K562 (cell line): ENCODE data around the gene POLR1C. TPM values are rescaled to one million over a fixed set of nuclear protein-coding genes. Genes with fewer than 3 reads are reported as not detected.

Source experiments
- CSDE1 ChIP-seq, 2 experiments: fragments of 450-650 bp; IDR thresholded peaks; 2 replicates each; pipeline ENCODE4 v1.6.1; 2016; ENCODE audit warnings: mild to moderate bottlenecking in 1 of 2
- EGR1 ChIP-seq: fragments of 450-650 bp; conservative IDR thresholded peaks from 2 replicates; pipeline ENCODE4 v1.6.1; 2017; ENCODE audit warnings: mild to moderate bottlenecking
- ELF4 ChIP-seq: fragments of 450-650 bp; formaldehyde crosslinking; IDR thresholded peaks from 2 replicates; pipeline ENCODE4 v1.4.0; 2022; ENCODE audit warnings: missing genetic modification characterization
- KLF10 ChIP-seq: fragments of 250-450 bp; sonication (Bioruptor Pico); IDR thresholded peaks from 2 replicates; pipeline ENCODE4 v1.6.1; 2021; ENCODE audit warnings: matching md5 sums
- NRF1 ChIP-seq, 2 experiments: fragments of 450-650 bp; IDR thresholded peaks in 1 of 2; conservative IDR thresholded peaks in 1 of 2; 2 replicates each; pipeline ENCODE4 v1.6.1; 2014; ENCODE audit warnings: mild to moderate bottlenecking in 2 of 2
- PCBP1 ChIP-seq: fragments of 200-400 bp; formaldehyde crosslinking; IDR thresholded peaks from 2 replicates; pipeline ENCODE4 v1.6.1; 2018; ENCODE audit warnings: mild to moderate bottlenecking, low read depth, low read length; ENCODE audit not compliant: poor library complexity, severe bottlenecking
- POLR2AphosphoS5 ChIP-seq: IDR thresholded peaks from 2 replicates; pipeline ENCODE4 v1.6.1; 2011; ENCODE audit warnings: mild to moderate bottlenecking, low read depth, low read length, moderate library complexity; ENCODE audit not compliant: control insufficient read depth, insufficient read depth
- POLR2G ChIP-seq: fragments of 200-400 bp; formaldehyde crosslinking; IDR thresholded peaks from 2 replicates; pipeline ENCODE4 v1.6.1; 2017; ENCODE audit warnings: low read depth, mild to moderate bottlenecking, antibody characterized with exemption, low read length, moderate library complexity
- PURB ChIP-seq: sonication (generic); formaldehyde crosslinking; IDR thresholded peaks from 2 replicates; pipeline ENCODE4 v1.9.0; 2021; ENCODE audit warnings: low read depth, mild to moderate bottlenecking, missing genetic modification reagents
- SMARCE1 ChIP-seq: fragments of 450-650 bp; IDR thresholded peaks from 2 replicates; pipeline ENCODE4 v1.7.1; 2016; ENCODE audit warnings: mild to moderate bottlenecking
- ZNF134 ChIP-seq: fragments of 250-450 bp; sonication (Bioruptor Pico); conservative IDR thresholded peaks from 2 replicates; pipeline ENCODE4 v1.4.0; 2020
- ZNF354B ChIP-seq: fragments of 250-450 bp; sonication (Bioruptor Pico); IDR thresholded peaks from 2 replicates; pipeline ENCODE4 v1.4.0; 2020
- polyA plus RNA-seq, 8 experiments: library from polyadenylated mRNA; depleted of rRNA in 4 of 8; stranded (reverse) in 5 of 8; unstranded in 3 of 8; fragments of >200 nt; fragmentation: Nextera tagmentation in 2 of 8; fragmentation: Illumina TruSeq in 1 of 8; extraction: Ambion mirVana in 2 of 8; extraction: Trizol in 1 of 8; gene quantifications; 2 replicates each; pipeline versions ENCODE4 v1.2.1 to v1.2.3, GENCODE V29; 2011 to 2014; ENCODE audit warnings: inconsistent platforms in 1 of 8, missing spikeins in 1 of 8
- total RNA-seq, 7 experiments: library from RNA; depleted of rRNA in 6 of 7; stranded (reverse); fragments of >200 nt in 6 of 7; fragmentation: Illumina TruSeq in 2 of 7; extraction: Trizol in 2 of 7; gene quantifications; 2 replicates each; pipeline versions ENCODE4 v1.2.1 to v1.2.3, GENCODE V29; 2011 to 2021; ENCODE audit warnings: low replicate concordance in 1 of 7
- TF ChIP-seq, protein P1 (sequence below): fragments of 150-350 bp; conservative IDR thresholded peaks from 2 replicates; pipeline ENCODE4 v1.6.1; 2014; ENCODE audit warnings: low read length
- TF ChIP-seq, protein P2 (sequence below): sonication (generic); formaldehyde crosslinking; IDR thresholded peaks from 2 replicates; pipeline ENCODE4 v1.8.0; 2022; ENCODE audit warnings: missing genetic modification reagents, mild to moderate bottlenecking, borderline replicate concordance
- TF ChIP-seq, protein P3 (sequence below): sonication (generic); formaldehyde crosslinking; IDR thresholded peaks from 2 replicates; pipeline ENCODE4 v1.8.1; 2023; ENCODE audit warnings: mild to moderate bottlenecking, missing genetic modification reagents
- TF ChIP-seq, protein P4 (sequence below), 3 experiments: fragments of 200-800 bp in 1 of 3; fragments of 250-450 bp in 1 of 3; fragments of 450-650 bp in 1 of 3; sonication (Bioruptor Pico) in 1 of 3; sonication (Bioruptor generic) in 1 of 3; formaldehyde crosslinking in 1 of 3; IDR thresholded peaks; 2 replicates each; pipeline versions ENCODE4 v1.6.1 to v1.8.0; 2016 to 2022; ENCODE audit warnings: mild to moderate bottlenecking in 2 of 3, missing genetic modification characterization in 2 of 3, missing compliant biosample characterization in 1 of 3, moderate library complexity in 1 of 3

Gene POLR1C
- total and polyA plus RNA-seq, 9 of the 15 experiments (the other 6 are each of a cell fraction or from before 2014, with no cell fraction given) = 83.5 to 429 (median 120) TPM

DNA sequence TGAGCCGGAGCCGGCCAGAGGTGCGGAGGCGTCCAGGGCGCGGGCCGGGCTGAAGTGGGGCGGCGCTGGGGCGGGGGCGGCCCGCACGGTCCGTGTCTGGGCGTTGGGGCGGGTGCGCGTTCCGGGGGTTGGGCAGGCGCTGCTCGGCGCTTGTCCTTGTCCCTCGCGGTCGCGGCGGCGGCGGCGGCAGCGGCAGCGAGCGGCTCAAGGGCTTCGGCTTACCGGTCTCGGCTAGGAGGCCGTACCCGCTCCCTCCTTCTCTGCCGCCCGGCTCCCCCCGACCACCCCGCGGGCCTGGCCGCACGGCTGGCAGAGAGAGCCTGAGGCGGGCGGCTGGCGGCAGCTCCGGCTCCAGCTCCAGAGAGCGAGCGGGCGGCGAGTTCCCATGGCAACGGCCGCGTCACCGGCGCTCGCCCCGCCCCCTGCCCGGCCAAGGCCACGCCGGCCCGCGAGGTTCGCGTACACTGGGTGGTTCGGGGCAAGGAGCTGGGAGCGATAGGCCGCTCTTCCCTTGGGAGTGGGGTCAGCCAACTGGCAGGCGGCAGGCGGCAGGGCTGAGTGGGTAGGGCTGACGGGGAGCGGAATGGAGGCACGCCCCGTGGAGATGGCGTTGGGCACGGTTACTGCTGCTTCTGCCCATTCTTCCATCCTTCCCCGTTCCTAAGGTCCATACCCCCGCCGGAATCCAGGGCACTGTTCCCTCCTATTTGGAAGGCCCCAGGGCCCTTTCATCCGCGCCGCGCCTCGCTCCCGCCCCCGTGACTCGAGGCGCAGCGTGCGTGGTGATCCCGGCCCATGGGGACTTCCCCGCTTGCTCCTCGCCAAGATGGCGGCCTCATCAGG, 6.7 kb upstream of the POLR1C start, which contains the start of gene LRRC73 (continued):
- TF ChIP-seq, protein P1, sequence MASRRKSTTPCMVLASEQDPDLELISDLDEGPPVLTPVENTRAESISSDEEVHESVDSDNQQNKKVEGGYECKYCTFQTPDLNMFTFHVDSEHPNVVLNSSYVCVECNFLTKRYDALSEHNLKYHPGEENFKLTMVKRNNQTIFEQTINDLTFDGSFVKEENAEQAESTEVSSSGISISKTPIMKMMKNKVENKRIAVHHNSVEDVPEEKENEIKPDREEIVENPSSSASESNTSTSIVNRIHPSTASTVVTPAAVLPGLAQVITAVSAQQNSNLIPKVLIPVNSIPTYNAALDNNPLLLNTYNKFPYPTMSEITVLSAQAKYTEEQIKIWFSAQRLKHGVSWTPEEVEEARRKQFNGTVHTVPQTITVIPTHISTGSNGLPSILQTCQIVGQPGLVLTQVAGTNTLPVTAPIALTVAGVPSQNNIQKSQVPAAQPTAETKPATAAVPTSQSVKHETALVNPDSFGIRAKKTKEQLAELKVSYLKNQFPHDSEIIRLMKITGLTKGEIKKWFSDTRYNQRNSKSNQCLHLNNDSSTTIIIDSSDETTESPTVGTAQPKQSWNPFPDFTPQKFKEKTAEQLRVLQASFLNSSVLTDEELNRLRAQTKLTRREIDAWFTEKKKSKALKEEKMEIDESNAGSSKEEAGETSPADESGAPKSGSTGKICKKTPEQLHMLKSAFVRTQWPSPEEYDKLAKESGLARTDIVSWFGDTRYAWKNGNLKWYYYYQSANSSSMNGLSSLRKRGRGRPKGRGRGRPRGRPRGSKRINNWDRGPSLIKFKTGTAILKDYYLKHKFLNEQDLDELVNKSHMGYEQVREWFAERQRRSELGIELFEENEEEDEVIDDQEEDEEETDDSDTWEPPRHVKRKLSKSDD = peak; percentile 88
- TF ChIP-seq, protein P2, sequence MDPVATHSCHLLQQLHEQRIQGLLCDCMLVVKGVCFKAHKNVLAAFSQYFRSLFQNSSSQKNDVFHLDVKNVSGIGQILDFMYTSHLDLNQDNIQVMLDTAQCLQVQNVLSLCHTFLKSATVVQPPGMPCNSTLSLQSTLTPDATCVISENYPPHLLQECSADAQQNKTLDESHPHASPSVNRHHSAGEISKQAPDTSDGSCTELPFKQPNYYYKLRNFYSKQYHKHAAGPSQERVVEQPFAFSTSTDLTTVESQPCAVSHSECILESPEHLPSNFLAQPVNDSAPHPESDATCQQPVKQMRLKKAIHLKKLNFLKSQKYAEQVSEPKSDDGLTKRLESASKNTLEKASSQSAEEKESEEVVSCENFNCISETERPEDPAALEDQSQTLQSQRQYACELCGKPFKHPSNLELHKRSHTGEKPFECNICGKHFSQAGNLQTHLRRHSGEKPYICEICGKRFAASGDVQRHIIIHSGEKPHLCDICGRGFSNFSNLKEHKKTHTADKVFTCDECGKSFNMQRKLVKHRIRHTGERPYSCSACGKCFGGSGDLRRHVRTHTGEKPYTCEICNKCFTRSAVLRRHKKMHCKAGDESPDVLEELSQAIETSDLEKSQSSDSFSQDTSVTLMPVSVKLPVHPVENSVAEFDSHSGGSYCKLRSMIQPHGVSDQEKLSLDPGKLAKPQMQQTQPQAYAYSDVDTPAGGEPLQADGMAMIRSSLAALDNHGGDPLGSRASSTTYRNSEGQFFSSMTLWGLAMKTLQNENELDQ (CRISPR knock-in tag) = no peak
- TF ChIP-seq POLR2AphosphoS5 (peak; percentile 25; the same call in 1 of the 2 replicates), EGR1 (peak; percentile 54), CSDE1 (IDR thresholded peaks at IDR 0.05) (peak in 1 of 2 experiments; percentile 87; a peak in 2 of 4 replicates), POLR2G (peak; percentile 83), KLF10 (no peak), ZNF134 (CRISPR knock-in tag) (no peak), PURB (CRISPR knock-in tag) (0 out of 2 replicates have a peak, but pooled peaks have one; percentile 65), SMARCE1 (no peak), PCBP1 (no peak), ELF4 (CRISPR knock-in tag) (no peak), NRF1 (conservative IDR thresholded peaks at IDR 0.05 in 1 of 2, IDR thresholded peaks at IDR 0.05 in 1 of 2) (peak in 1 of 2 experiments; percentile 32; a peak in 2 of 4 replicates), ZNF354B (CRISPR knock-in tag) (no peak)
- TF ChIP-seq, protein P3, sequence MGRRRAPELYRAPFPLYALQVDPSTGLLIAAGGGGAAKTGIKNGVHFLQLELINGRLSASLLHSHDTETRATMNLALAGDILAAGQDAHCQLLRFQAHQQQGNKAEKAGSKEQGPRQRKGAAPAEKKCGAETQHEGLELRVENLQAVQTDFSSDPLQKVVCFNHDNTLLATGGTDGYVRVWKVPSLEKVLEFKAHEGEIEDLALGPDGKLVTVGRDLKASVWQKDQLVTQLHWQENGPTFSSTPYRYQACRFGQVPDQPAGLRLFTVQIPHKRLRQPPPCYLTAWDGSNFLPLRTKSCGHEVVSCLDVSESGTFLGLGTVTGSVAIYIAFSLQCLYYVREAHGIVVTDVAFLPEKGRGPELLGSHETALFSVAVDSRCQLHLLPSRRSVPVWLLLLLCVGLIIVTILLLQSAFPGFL (CRISPR knock-in tag) = peak; percentile 67; the same call in 1 of the 2 replicates
- TF ChIP-seq, protein P4, sequence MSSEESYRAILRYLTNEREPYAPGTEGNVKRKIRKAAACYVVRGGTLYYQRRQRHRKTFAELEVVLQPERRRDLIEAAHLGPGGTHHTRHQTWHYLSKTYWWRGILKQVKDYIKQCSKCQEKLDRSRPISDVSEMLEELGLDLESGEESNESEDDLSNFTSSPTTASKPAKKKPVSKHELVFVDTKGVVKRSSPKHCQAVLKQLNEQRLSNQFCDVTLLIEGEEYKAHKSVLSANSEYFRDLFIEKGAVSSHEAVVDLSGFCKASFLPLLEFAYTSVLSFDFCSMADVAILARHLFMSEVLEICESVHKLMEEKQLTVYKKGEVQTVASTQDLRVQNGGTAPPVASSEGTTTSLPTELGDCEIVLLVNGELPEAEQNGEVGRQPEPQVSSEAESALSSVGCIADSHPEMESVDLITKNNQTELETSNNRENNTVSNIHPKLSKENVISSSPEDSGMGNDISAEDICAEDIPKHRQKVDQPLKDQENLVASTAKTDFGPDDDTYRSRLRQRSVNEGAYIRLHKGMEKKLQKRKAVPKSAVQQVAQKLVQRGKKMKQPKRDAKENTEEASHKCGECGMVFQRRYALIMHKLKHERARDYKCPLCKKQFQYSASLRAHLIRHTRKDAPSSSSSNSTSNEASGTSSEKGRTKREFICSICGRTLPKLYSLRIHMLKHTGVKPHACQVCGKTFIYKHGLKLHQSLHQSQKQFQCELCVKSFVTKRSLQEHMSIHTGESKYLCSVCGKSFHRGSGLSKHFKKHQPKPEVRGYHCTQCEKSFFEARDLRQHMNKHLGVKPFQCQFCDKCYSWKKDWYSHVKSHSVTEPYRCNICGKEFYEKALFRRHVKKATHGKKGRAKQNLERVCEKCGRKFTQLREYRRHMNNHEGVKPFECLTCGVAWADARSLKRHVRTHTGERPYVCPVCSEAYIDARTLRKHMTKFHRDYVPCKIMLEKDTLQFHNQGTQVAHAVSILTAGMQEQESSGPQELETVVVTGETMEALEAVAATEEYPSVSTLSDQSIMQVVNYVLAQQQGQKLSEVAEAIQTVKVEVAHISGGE (CRISPR knock-in tag; IDR thresholded peaks at IDR 0.05) = no peak
